CD4-positive, alpha-beta T cell (primary cell): ENCODE results near the gene ZFPM1. TPM values are rescaled to one million over a fixed set of nuclear protein-coding genes. Genes with fewer than 3 reads are reported as not detected.
"Not testable (repeated sequence)": the region's sequence is repeated elsewhere in the genome, so short reads cannot be mapped to it uniquely, and the experiment has no call there.

ENCODE experiments used
- ATAC-seq: fragments of 200-7000 bp; cut with Tn5 transposase; one replicate; pipeline ENCODE4 v1.10.0; 2022; ENCODE audit warnings: mild to moderate bottlenecking; ENCODE audit not compliant: poor library complexity
- CTCF ChIA-PET: fragments of 350-600 bp; sonication (Branson Sonifier 250); formaldehyde crosslinking; loops from one replicate; lab custom pipeline; 2021; ENCODE audit warnings: antibody characterized with exemption, inconsistent platforms; lab: Charles Lee
- POLR2A ChIA-PET: fragments of 350-600 bp; sonication (Branson Sonifier 250); formaldehyde crosslinking; loops from one replicate; lab custom pipeline; 2021; ENCODE audit warnings: antibody characterized with exemption, inconsistent platforms; lab: Charles Lee
- DNase-seq, 14 experiments: peaks; one replicate each; pipeline ENCODE4 v3.0.0-alpha.2; 2013 to 2020; ENCODE audit warnings: mixed read lengths in 2 of 14
- H3K27ac ChIP-seq, 2 donors: one replicate each; pipeline versions ENCODE4 v1.5.1 to v1.7.0; 2013; ENCODE audit warnings: low read length in 2 of 2, low read depth in 1 of 2, mild to moderate bottlenecking in 1 of 2
- H3K27me3 ChIP-seq, 2 experiments: 1 replicate in 1 of 2; 2 replicates in 1 of 2; pipeline versions ENCODE4 v1.6.1 to v1.7.0; 2013; ENCODE audit warnings: low read length in 2 of 2, control low read depth in 1 of 2, mild to moderate bottlenecking in 1 of 2, moderate library complexity in 1 of 2; ENCODE audit not compliant: insufficient read depth in 2 of 2, control insufficient read depth in 1 of 2
- H3K36me3 ChIP-seq: one replicate; pipeline ENCODE4 v1.6.1; 2013; ENCODE audit warnings: low read length, control low read depth; ENCODE audit not compliant: insufficient read depth
- H3K4me1 ChIP-seq: one replicate; pipeline ENCODE4 v1.6.1; 2013; ENCODE audit warnings: low read length, control low read depth; ENCODE audit not compliant: insufficient read depth
- H3K4me3 ChIP-seq: one replicate; pipeline ENCODE4 v1.5.1; 2013; ENCODE audit warnings: mild to moderate bottlenecking, low read length, moderate library complexity
- H3K9me3 ChIP-seq, 2 experiments: 1 replicate in 1 of 2; 2 replicates in 1 of 2; pipeline versions ENCODE4 v1.6.1 to v1.7.0; 2013; ENCODE audit warnings: low read length in 2 of 2, mild to moderate bottlenecking in 2 of 2, control low read depth in 1 of 2, moderate library complexity in 1 of 2; ENCODE audit not compliant: control insufficient read depth in 1 of 2, insufficient read depth in 1 of 2
- H3K27ac Mint-ChIP-seq: one replicate; pipeline ENCODE4 v1.8.0; 2020; ENCODE audit warnings: mixed read lengths
- H3K27me3 Mint-ChIP-seq: one replicate; pipeline ENCODE4 v1.8.0; 2021; ENCODE audit warnings: mixed read lengths
- H3K36me3 Mint-ChIP-seq: one replicate; pipeline ENCODE4 v1.8.0; 2021; ENCODE audit warnings: low read depth, mixed read lengths
- H3K4me1 Mint-ChIP-seq: one replicate; pipeline ENCODE4 v1.8.0; 2021; ENCODE audit warnings: low read depth, mixed read lengths
- H3K4me3 Mint-ChIP-seq: one replicate; pipeline ENCODE4 v1.8.0; 2020; ENCODE audit warnings: mild to moderate bottlenecking, mixed read lengths
- H3K9me3 Mint-ChIP-seq: one replicate; pipeline ENCODE4 v1.8.0; 2020; ENCODE audit warnings: mixed read lengths
- CTCF ChIP-seq: fragments of 200-600 bp; IDR thresholded peaks from one replicate; pipeline ENCODE4 v1.8.0; 2022; ENCODE audit warnings: antibody characterized with exemption, mild to moderate bottlenecking
- intact Hi-C, 2 experiments: fragments of 100-400 bp; cut with DNase I in 1 of 2; cut with micrococcal nuclease in 1 of 2; formaldehyde crosslinking; loops; one replicate each; pipeline versions ENCODE4 v1.15.1 to v1.9.0; 2023 to 2025; cut with DNase I, micrococcal nuclease
- total RNA-seq, 174 experiments: library from RNA in 2 of 174; stranded (reverse) in 2 of 174; gene quantifications; one replicate each; pipeline ENCODE4 v1.2.3 and lab custom pipeline; 2021 to 2026

ZFPM1 gene
- total RNA-seq, 2 experiments from 2014 or later = 22.8 to 24.2 TPM

- H3K4me1 ChIP-seq = peaks cover 41% of the 10 kb centered on the region
- Mint-ChIP-seq H3K4me1 (peaks cover 24% of the 10 kb centered on the region), H3K27ac (no peak overlapping the region), H3K9me3 (no peaks in the 10 kb centered on the region), H3K36me3 (no peaks in the 10 kb centered on the region), H3K4me3 (no peak overlapping the region), H3K27me3 (no peaks in the 10 kb centered on the region)
- peaks cover 10% of the 10 kb centered on the region for H3K36me3 ChIP-seq
- H3K27me3 ChIP-seq = no peaks in the 10 kb centered on the region
- H3K9me3 ChIP-seq = no peaks in the 10 kb centered on the region
- DNase-seq (no peak), ATAC-seq (no peak)
- ChIA-PET CTCF (no interaction called here), POLR2A (no interaction called here)
- no peak overlapping the region for H3K27ac ChIP-seq
- H3K4me3 ChIP-seq = no peak overlapping the region
- no peak for TF ChIP-seq CTCF
- intact Hi-C loops = no loop called here
These were observed 29.7 kb downstream of the ZFPM1 start for GRCh38 chr16:88482630-88483391.

DNA sequence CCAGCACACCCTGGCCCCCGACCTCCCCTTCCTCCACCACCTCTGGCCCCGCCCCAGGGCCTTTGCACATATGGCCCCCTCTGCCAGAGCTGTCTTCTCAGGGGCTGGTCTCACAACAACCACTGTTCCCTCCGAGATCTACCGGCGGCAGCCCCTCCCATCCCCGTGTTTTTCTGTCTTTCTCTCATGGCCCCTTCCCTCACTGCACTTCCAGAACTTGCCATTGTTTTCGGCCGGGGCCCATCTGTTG, 30.2 kb downstream of the ZFPM1 start:
- Mint-ChIP-seq H3K36me3 (no peaks in the 10 kb centered on the region), H3K4me3 (no peak overlapping the region), H3K4me1 (peaks cover 19% of the 10 kb centered on the region), H3K27me3 (no peaks in the 10 kb centered on the region), H3K27ac (no peak overlapping the region), H3K9me3 (no peaks in the 10 kb centered on the region)
- no peak for DNase-seq
- Histone ChIP-seq H3K9me3 (no peaks in the 10 kb centered on the region), H3K4me3 (no peak overlapping the region), H3K4me1 (peaks cover 36% of the 10 kb centered on the region), H3K27me3 (no peaks in the 10 kb centered on the region), H3K36me3 (peaks cover 10% of the 10 kb centered on the region), H3K27ac (no peak overlapping the region)
- no peak for ATAC-seq
- ChIA-PET CTCF (no interaction called here), POLR2A (no interaction called here)
- TF ChIP-seq CTCF = no peak
- intact Hi-C loops = no loop called here

GRCh38 chr16:88484505-88485365, 31.7 kb downstream of the ZFPM1 start:
- peaks cover 22% of the 10 kb centered on the region for H3K4me1 ChIP-seq
- ATAC-seq (no peak), DNase-seq (no peak)
- Mint-ChIP-seq H3K4me3 (no peak overlapping the region), H3K4me1 (peaks cover 6% of the 10 kb centered on the region), H3K27me3 (no peaks in the 10 kb centered on the region), H3K27ac (no peak overlapping the region), H3K9me3 (no peaks in the 10 kb centered on the region), H3K36me3 (no peaks in the 10 kb centered on the region)
- CTCF ChIA-PET = interaction anchor here (0.6 kb wide), 1 partner anchor 61 kb away, joined by 3 read pairs; no protein-coding TSS in a partner anchor
- H3K27me3 ChIP-seq = no peaks in the 10 kb centered on the region
- TF ChIP-seq CTCF = no peak
- H3K36me3 ChIP-seq = peaks cover 17% of the 10 kb centered on the region
- POLR2A ChIA-PET = no interaction called here
- no peak overlapping the region for H3K4me3 ChIP-seq
- intact Hi-C loops = no loop called here
- H3K9me3 ChIP-seq = no peaks in the 10 kb centered on the region
- H3K27ac ChIP-seq = no peak overlapping the region

- DNase-seq, H3K36me3 Mint-ChIP-seq, intact Hi-C loops, H3K27me3 Mint-ChIP-seq, H3K9me3 Mint-ChIP-seq, H3K27ac Mint-ChIP-seq, H3K4me1 Mint-ChIP-seq, H3K4me3 ChIP-seq, H3K27me3 ChIP-seq, H3K9me3 ChIP-seq, ATAC-seq, H3K4me3 Mint-ChIP-seq, H3K27ac ChIP-seq, POLR2A ChIA-PET: not testable (repeated sequence)
- peaks cover 17% of the 10 kb centered on the region for H3K36me3 ChIP-seq
- H3K4me1 ChIP-seq = peaks cover 16% of the 10 kb centered on the region
- CTCF ChIA-PET = interaction anchor here (0.6 kb wide), 1 partner anchor 60 kb away, joined by 3 read pairs; no protein-coding TSS in a partner anchor
These were observed 32.3 kb downstream of the ZFPM1 start for GRCh38 chr16:88485366-88485741.
